Stimulated activated CD4-positive, alpha-beta T cell treated with anti-CD3 and anti-CD28 coated beads, Interleukin-12 subunit alpha, Interleukin-12 subunit beta, amount 100 ng/mL, for 4 hours (primary cell): ENCODE measurements around the gene KRT5.

Experiments used
- DNase-seq: peaks from one replicate; pipeline ENCODE4 v3.0.0-alpha.2; 2020

The KRT5 gene

GRCh38 chr12:52519826-52520662, at the start of gene KRT5:
TSS of gene KRT5 (minus strand) at chr12:52520394. CDS start at chr12:52520296, 98 bp downstream.
- no peak for DNase-seq

DNA sequence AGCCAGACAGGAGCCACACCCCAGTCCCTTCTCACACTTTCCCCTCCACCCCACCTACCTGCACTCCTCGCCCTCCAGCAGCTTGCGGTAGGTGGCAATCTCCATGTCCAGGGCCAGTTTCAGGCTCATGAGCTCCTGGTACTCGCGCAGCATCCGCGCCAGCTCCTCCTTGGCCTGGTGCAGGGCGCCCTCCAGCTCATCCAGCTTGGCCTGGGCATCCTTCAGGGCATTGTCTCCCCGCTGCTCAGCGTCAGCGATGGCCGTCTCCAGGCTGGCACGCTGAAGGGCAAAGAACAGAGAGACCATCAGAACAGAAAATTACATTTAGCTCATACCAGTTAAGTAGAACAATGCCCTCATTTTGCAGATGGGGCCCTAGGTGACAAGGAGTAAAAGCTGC, 47.9 kb upstream of the KRT5 start:
- DNase-seq, result no peak

GRCh38 chr12:52566847-52567291, 46.7 kb upstream of the KRT5 start:
- DNase-seq, result no peak

GRCh38 chr12:52564582-52564981, 44.4 kb upstream of the KRT5 start:
- no peak for DNase-seq

- DNase-seq, result no peak
These were observed 41.8 kb upstream of the KRT5 start for GRCh38 chr12:52561880-52562449.

DNA sequence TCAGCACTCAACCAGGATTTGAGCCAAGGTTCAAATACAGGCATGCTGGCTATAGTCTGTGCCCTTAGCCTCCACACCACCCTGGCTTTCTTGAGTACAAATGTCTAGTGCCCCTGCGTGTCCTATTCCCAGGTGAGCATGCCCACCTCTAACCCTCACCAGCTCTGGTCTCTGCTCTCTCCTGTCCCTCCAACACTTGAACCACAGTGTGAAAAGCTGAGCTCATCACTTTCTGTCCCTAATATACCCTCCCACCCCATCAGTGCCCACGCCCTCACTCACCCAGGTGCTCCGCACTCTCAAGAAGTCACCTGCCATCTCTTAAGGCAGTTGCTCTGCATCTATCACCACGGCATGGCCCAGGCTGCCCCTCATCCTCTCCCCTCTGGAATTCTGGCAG, 39.8 kb upstream of the KRT5 start:
- no peak for DNase-seq

- DNase-seq, result no peak
These were observed 38.7 kb upstream of the KRT5 start for GRCh38 chr12:52558781-52559445.

- DNase-seq, result no peak
These were observed 37.3 kb upstream of the KRT5 start for GRCh38 chr12:52557476-52557875.

DNA sequence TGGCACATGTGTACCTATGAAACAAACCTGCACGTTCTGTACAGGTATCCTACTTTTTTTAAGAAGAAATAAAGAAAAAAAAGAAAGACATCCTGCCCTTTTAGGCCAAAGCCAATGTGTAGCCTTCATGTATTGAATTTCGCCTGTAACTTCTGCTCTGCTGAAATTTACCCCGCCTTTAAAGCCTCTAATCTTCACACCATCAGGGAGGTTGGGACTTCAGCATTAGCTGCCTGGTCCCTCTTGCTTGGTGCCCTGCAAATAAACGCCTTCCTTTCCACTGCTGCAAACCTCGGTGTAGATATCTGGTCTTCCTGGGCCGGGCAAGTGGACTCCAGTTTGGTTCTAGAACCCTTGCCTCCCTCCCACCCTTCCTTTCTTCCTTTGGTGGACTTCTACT, 35.4 kb upstream of the KRT5 start:
- no peak for DNase-seq

GRCh38 chr12:52552681-52553195, 32.5 kb upstream of the KRT5 start, which contains the start of gene KRT71:
TSS of gene KRT71 (minus strand) at chr12:52553145. CDS start at chr12:52553077, 68 bp downstream.
- DNase-seq, result no peak

DNA sequence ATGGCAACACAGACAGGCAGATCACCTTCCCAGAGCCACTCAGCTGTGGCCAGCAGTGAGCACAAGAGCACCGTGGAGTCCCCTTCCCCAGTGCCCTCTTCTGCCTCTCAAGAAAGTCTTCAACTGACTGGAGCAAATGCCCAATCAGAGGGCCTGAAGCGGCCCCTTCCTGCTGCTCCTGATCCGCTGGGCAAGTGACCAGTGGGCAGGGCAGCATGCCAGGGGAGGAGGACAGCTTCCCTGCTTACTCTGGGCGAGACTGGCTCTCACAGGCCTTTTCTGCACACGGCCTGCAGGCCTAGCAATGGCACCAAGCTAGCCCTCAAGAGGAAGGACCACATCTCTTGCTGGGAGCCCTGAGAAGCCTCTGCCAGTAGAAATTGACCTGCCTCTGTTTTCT, 31.9 kb upstream of the KRT5 start:
- no peak for DNase-seq

GRCh38 chr12:52551216-52551865, 31.1 kb upstream of the KRT5 start:
- DNase-seq, result no peak

DNA sequence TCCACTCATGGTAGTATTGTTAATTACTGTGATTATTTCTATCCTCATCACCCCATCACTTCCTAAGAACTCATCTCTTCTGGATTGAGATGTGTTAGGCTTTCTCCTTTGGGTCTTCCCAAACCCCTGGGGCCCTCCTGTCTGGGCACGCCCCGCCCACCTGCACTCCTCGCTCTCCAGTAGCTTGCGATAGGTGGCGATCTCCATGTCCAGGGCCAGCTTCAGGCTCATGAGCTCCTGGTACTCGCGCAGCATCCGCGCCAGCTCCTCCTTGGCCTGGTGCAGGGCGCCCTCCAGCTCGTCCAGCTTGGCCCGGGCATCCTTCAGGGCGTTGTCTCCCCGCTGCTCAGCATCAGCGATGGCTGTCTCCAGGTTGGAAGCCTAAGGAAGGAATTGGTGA, 25.9 kb upstream of the KRT5 start:
- no peak for DNase-seq

DNA sequence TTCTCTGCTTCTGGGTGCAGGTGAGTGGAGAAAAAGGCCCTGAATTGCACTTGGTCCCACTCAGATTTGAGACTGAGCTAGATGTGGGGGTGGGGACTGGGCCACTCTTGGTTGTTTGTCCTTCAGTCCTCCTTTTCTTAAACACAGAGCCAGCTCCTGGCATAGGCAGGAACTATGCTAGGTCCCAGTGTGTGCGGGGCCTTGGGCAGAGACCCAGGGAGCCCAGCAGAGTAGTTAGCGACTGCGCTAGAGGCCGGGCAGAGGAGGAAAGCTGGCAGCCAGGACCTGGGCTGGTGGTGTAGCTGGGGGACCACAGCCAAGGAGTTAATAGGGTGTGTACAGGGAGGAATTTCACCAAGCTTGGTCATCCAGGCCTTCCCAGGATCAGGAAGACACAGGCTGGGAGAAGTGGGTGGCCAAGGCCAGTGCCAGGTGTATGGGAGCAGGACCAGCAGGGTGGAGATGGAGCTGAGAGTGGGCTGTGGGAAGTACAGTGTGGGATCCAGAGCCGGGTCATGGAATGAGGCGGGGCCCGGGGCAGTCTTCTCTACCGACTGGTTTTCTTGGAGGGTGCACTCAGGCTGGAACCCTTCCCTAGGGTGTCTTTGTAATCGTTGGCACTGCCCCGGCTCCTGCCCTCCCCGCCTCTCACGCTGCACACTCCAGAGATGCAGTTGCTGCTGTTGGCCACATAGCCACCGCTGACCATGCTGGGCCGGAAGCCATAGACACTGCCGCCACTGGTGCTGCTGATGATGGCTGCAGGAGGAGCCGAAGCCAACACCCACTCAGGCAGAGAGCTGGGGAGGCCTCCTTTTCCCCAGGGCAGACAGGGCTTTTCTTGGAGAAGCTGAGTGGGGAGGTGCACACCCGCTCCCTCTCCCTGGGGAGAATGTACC, 24.0 kb upstream of the KRT5 start:
- no peak for DNase-seq

DNA sequence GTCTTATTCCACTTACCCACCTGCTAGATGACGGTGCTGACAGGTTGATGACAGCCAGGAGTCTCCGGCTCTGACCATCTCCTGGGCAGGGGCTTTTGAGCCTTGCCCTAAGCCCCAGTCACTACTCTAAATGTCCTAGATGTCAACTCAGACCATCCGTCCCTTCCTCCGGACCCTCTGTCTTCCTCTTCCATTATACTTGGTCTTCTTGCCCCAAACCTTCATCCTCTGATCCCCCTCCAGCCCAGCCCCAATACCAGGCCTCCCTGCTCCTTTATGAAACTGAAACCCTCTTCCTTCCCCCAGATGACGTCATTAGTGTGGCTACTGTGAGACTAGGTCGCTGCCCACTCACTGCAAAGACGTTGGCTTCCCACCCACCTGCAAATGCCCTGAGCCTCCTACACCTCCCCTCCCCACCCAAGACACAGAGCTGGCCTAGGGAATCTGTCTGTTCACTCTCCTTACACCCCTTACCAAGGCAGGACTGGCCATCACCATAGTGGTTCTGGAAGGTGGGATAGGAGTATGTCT, 22.7 kb upstream of the KRT5 start:
- no peak for DNase-seq

- DNase-seq, result no peak
These were observed 22.0 kb upstream of the KRT5 start for GRCh38 chr12:52542157-52542556.

- no peak for DNase-seq
These were observed 21.5 kb upstream of the KRT5 start for GRCh38 chr12:52541709-52542108.

DNA sequence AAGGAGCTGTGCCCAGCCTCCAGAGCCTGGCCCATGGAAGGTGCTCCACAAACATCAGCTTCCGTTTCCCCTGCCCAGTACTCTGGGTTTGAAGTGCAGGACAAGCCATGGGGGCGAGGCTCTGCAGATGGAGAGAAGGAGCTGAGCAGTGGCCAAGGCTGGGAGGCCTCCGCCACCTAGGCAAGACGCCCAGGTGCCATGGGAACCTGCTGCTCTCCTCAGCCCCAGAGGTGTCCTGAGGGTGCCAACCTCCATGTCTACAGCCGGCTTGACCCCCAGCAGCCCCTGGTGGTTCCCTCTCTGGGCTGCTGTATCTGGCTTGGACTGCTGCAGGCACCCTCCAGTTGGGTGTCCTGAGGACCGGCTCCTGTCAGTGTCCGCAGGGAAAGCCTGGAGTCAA, 20.3 kb upstream of the KRT5 start:
- no peak for DNase-seq

DNA sequence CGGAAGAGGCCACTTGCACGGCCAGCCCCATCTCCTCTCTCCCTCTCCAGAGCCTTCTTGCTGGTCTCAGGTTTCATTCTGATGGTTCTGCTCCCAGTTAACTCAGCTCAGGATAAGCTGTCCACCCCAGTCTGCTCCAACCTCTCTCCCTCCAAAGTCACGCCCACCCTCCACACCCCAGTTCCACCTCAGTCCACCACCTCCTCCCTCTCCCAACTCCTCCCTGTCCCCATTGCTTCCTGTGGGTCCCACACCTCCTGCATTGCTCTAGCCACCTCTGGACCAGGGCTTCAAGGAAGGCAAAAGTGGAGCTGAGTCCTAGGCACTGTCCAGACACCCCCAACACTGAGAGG, 19.6 kb upstream of the KRT5 start:
- DNase-seq, result no peak

- DNase-seq, result no peak
These were observed 19.1 kb upstream of the KRT5 start for GRCh38 chr12:52539083-52539820.

- DNase-seq, result no peak
These were observed 16.9 kb upstream of the KRT5 start for GRCh38 chr12:52537101-52537500.
